ENCODE data around the gene KDM4C.

The KDM4C gene

DNA sequence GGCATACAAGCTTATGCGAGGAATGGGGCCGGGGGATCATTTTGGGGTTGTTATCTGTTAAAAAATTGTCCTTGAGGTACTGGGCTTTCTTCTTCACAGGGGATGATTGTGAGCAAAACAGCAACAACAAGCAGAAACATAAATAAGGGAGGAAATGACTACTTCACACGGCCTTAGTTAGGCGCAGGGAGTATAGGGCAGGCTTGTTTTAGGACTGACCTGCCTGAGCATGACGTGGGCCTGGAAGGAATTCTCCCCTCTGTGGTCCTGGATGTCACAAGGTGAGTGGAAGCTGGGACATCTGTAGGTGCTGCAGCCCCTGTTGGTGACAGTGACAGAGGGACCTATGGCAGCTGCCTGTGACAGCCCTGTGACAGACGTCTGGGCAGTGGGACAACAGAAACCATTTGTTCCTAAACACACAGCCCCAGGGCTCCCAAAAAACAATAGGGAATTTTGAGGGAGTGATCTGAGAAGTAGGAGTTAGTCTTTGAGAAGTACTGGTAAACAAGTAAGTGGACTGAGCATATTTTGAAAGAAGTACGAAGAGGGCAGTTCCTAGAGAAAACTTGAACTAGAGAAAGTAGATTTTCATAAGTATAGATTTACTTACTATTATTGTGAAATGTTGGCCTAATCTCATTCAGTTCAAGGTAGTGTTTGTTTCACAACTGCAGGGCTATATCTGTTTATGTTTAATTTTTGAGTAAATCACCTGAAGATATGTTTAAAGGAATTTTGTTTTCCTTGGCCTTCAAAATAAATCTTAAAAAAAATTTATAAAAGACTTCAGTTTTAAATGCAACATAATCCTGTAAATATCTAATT, 113.1 kb downstream of the KDM4C start:
- no peak overlapping the region for H3K4me2 ChIP-seq (ENCODE audit: low read depth, low read length, poor library complexity, severe bottlenecking)
- H4K20me1 ChIP-seq (ENCODE audit: low read depth, low read length) = no peaks in the 10 kb centered on the region
- no peaks in the 10 kb centered on the region for H3K27me3 ChIP-seq (ENCODE audit: low read length)
- no peak overlapping the region for H3K4me3 ChIP-seq (ENCODE audit: insufficient read depth, low read length, poor library complexity, severe bottlenecking)
- no peak for TF ChIP-seq EZH2phosphoT487 (conservative IDR thresholded peaks at IDR 0.05; ENCODE audit: low read length)
- TF ChIP-seq, protein P1, sequence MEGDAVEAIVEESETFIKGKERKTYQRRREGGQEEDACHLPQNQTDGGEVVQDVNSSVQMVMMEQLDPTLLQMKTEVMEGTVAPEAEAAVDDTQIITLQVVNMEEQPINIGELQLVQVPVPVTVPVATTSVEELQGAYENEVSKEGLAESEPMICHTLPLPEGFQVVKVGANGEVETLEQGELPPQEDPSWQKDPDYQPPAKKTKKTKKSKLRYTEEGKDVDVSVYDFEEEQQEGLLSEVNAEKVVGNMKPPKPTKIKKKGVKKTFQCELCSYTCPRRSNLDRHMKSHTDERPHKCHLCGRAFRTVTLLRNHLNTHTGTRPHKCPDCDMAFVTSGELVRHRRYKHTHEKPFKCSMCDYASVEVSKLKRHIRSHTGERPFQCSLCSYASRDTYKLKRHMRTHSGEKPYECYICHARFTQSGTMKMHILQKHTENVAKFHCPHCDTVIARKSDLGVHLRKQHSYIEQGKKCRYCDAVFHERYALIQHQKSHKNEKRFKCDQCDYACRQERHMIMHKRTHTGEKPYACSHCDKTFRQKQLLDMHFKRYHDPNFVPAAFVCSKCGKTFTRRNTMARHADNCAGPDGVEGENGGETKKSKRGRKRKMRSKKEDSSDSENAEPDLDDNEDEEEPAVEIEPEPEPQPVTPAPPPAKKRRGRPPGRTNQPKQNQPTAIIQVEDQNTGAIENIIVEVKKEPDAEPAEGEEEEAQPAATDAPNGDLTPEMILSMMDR (IDR thresholded peaks at IDR 0.05; ENCODE audit: insufficient read depth, low read length, poor library complexity, severe bottlenecking) = no peak
- H3K9ac ChIP-seq (ENCODE audit: low read length) = no peak overlapping the region
- no peak overlapping the region for H2AFZ ChIP-seq (ENCODE audit: low read depth, low read length, severe bottlenecking)
- H3K27ac ChIP-seq (ENCODE audit: low read depth, low read length) = no peak overlapping the region
- no peaks in the 10 kb centered on the region for H3K9me3 ChIP-seq (ENCODE audit: insufficient read depth, low read length)
- no peaks in the 10 kb centered on the region; the same call in 1 of the 2 replicates for H3F3A ChIP-seq (ENCODE audit: insufficient read depth)
- H3K9me2 ChIP-seq (replicated peaks; ENCODE audit: insufficient read depth, low read length) = no peaks in the 10 kb centered on the region
- H3K36me3 ChIP-seq (ENCODE audit: low read length) = no peaks in the 10 kb centered on the region
- 0 out of 2 replicates have a peak, but pooled peaks cover 3% of the 10 kb centered on the region for H3K79me2 ChIP-seq (ENCODE audit: insufficient read depth, low read length)

DNA sequence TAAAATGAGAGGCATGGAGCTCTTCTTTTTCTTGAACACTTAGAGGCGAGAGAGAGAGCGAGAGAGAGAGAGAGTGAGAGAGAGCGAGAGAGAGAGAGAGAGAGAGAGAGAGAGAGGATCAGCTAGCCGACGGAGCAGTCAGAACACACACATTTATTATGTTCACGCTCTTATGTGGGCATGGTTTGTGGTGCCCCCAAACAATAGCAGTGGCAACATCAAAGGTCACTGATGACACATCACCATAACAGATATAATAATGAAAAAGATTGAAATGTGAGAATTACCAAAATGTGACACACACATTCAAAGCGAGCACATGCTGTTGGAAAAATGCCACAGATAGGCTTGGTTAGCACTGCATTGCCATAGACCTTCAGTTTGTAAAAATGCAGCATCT, 116.1 kb downstream of the KDM4C start:
- no peaks in the 10 kb centered on the region; the same call in 1 of the 2 replicates for H3F3A ChIP-seq (ENCODE audit: insufficient read depth)
- TF ChIP-seq, protein P1 (IDR thresholded peaks at IDR 0.05; ENCODE audit: insufficient read depth, low read length, poor library complexity, severe bottlenecking) = no peak
- no peak for TF ChIP-seq EZH2phosphoT487 (conservative IDR thresholded peaks at IDR 0.05; ENCODE audit: low read length)
- H2AFZ ChIP-seq (ENCODE audit: low read depth, low read length, severe bottlenecking) = no peak overlapping the region
- no peak overlapping the region for H3K4me2 ChIP-seq (ENCODE audit: low read depth, low read length, poor library complexity, severe bottlenecking)
- H3K36me3 ChIP-seq (ENCODE audit: low read length) = no peaks in the 10 kb centered on the region
- H4K20me1 ChIP-seq (ENCODE audit: low read depth, low read length) = no peaks in the 10 kb centered on the region
- no peaks in the 10 kb centered on the region for H3K9me2 ChIP-seq (replicated peaks; ENCODE audit: insufficient read depth, low read length)
- no peak overlapping the region for H3K27ac ChIP-seq (ENCODE audit: low read depth, low read length)
- no peak overlapping the region for H3K4me3 ChIP-seq (ENCODE audit: insufficient read depth, low read length, poor library complexity, severe bottlenecking)
- H3K27me3 ChIP-seq (ENCODE audit: low read length) = no peaks in the 10 kb centered on the region
- no peaks in the 10 kb centered on the region for H3K9me3 ChIP-seq (ENCODE audit: insufficient read depth, low read length)
- H3K79me2 ChIP-seq (ENCODE audit: insufficient read depth, low read length) = 0 out of 2 replicates have a peak, but pooled peaks cover 8% of the 10 kb centered on the region
- H3K9ac ChIP-seq (ENCODE audit: low read length) = no peak overlapping the region

DNA sequence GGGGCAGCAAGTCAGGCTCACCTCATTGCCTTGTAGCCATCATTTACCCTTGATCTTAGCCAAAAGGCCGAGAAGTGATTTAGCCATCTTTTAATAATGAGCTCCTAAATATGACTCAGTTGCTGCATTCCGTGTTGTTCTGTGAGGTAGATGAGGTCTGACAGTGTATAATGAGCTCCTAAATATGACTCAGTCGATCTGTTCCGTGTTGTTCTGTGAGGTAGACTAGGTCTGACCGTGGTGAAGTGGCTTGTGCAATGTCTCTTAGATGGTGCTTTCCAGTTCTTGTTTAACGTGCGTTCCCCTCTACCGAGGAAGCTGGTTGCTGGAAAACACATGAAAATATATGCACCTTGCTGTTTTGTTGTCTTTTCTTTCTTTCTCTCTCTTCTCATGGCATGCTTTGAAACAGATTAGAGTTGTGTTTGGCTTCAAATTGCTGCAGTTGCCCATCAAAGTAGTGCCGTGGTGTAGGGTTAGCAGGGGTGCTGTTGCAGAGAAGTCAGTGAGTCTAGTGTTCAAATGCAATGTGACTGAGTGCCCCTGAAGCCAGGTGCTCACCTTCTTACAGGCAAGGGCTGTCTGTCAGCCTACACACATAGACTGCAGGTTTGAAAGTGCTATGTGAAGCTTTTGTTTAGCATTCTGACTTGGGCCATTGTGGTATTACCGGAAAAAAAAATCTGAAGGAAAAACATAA, 118.6 kb downstream of the KDM4C start:
- Histone ChIP-seq H3K79me2 (ENCODE audit: insufficient read depth, low read length) (0 out of 2 replicates have a peak, but pooled peaks cover 8% of the 10 kb centered on the region), H3F3A (ENCODE audit: insufficient read depth) (no peaks in the 10 kb centered on the region; the same call in 1 of the 2 replicates), H3K9me3 (ENCODE audit: insufficient read depth, low read length) (no peaks in the 10 kb centered on the region), H3K9ac (ENCODE audit: low read length) (no peak overlapping the region), H3K36me3 (ENCODE audit: low read length) (no peaks in the 10 kb centered on the region), H4K20me1 (ENCODE audit: low read depth, low read length) (no peaks in the 10 kb centered on the region), H2AFZ (ENCODE audit: low read depth, low read length, severe bottlenecking) (no peak overlapping the region), H3K4me3 (ENCODE audit: insufficient read depth, low read length, poor library complexity, severe bottlenecking) (no peak overlapping the region), H3K27ac (ENCODE audit: low read depth, low read length) (no peak overlapping the region), H3K4me2 (ENCODE audit: low read depth, low read length, poor library complexity, severe bottlenecking) (no peak overlapping the region), H3K9me2 (replicated peaks; ENCODE audit: insufficient read depth, low read length) (no peaks in the 10 kb centered on the region), H3K27me3 (ENCODE audit: low read length) (no peaks in the 10 kb centered on the region)
- TF ChIP-seq, protein P1 (IDR thresholded peaks at IDR 0.05; ENCODE audit: insufficient read depth, low read length, poor library complexity, severe bottlenecking) = no peak
- TF ChIP-seq EZH2phosphoT487 (conservative IDR thresholded peaks at IDR 0.05; ENCODE audit: low read length) = no peak

All from SU-DHL-6 (cell line).